Gastrocnemius medialis (tissue), 4 donors: ENCODE measurements around the gene SLC34A3.

Experiments
- CTCF ChIP-seq, 5 experiments: fragments of 450-650 bp in 3 of 5; fragments of 200-600 bp in 2 of 5; sonication (generic) in 2 of 5; IDR thresholded peaks in 4 of 5; conservative IDR thresholded peaks in 1 of 5; 1 replicate in 4 of 5; 2 replicates in 1 of 5; pipeline ENCODE4 v1.5.1; 2016 to 2019; ENCODE audit warnings: antibody characterized with exemption in 5 of 5, mild to moderate bottlenecking in 3 of 5, moderate library complexity in 3 of 5
- POLR2A ChIP-seq, 2 donors: fragments of 450-650 bp; IDR thresholded peaks; one replicate each; pipeline ENCODE4 v1.6.1; 2017; ENCODE audit warnings: antibody characterized with exemption in 2 of 2, mild to moderate bottlenecking in 2 of 2, moderate library complexity in 2 of 2

GRCh38 chr9:137191245-137191644 is 39.5 kb upstream of the SLC34A3 start:
- TF ChIP-seq CTCF (IDR thresholded peaks at IDR 0.05 in 4 of 5, conservative IDR thresholded peaks at IDR 0.05 in 1 of 5), result no peak
- no peak for TF ChIP-seq POLR2A (IDR thresholded peaks at IDR 0.05)
